GM12892 (cell line): ENCODE results near the gene TMCO2.

ENCODE experiments used
- POLR2A ChIP-seq: IDR thresholded peaks from 2 replicates; pipeline ENCODE4 v1.6.1; 2011; ENCODE audit warnings: low read depth, low read length, control low read depth
- POLR2AphosphoS5 ChIP-seq: IDR thresholded peaks from 2 replicates; pipeline ENCODE4 v1.6.1; 2011; ENCODE audit warnings: low read depth, low read length, control low read depth
- TAF1 ChIP-seq: IDR thresholded peaks from 2 replicates; pipeline ENCODE4 v1.6.1; 2011; ENCODE audit warnings: low read depth, mild to moderate bottlenecking, control low read depth, low read length, borderline replicate concordance

DNA sequence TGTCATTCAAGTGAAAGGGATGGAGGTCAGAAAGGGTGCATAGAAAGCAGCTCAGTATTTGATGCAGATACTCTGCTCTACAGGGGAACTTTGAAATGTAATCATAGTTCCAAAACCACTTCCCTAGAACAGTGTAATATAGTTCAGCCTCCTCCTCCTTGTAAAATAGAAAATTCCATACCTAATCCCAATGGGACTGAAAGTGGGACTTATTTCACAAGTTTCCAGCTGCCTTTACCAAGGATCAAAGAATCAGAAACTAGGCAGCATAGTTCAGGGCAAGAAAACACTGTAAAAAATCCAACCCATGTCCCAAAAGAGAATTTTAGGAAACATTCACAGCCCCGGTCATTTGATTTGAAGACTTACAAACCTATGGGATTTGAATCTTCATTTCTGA is 8.1 kb upstream of the TMCO2 start:
- TF ChIP-seq POLR2A (0 out of 2 replicates have a peak, but pooled peaks have one; percentile 15), POLR2AphosphoS5 (0 out of 2 replicates have a peak, but pooled peaks have one; percentile 37), TAF1 (no peak)
